ES-I3 (cell line): ENCODE results near the gene RASGRF1.

ENCODE experiments used
- H3K36me3 ChIP-seq: 2 replicates; pipeline ENCODE4 v1.6.1; 2013; ENCODE audit warnings: mild to moderate bottlenecking, low read length, control low read depth, moderate library complexity; ENCODE audit not compliant: insufficient read depth
- H3K4me1 ChIP-seq: 2 replicates; pipeline ENCODE4 v1.6.1; 2013; ENCODE audit warnings: mild to moderate bottlenecking, control low read depth, low read length; ENCODE audit not compliant: insufficient read depth
- H3K9ac ChIP-seq: 2 replicates; pipeline ENCODE4 v1.6.1; 2013; ENCODE audit warnings: low read depth, mild to moderate bottlenecking, low read length, moderate library complexity
- H3K9me3 ChIP-seq: 2 replicates; pipeline ENCODE4 v1.6.1; 2013; ENCODE audit warnings: mild to moderate bottlenecking, low read length, moderate library complexity; ENCODE audit not compliant: control insufficient read depth, insufficient read depth

Gene RASGRF1

DNA sequence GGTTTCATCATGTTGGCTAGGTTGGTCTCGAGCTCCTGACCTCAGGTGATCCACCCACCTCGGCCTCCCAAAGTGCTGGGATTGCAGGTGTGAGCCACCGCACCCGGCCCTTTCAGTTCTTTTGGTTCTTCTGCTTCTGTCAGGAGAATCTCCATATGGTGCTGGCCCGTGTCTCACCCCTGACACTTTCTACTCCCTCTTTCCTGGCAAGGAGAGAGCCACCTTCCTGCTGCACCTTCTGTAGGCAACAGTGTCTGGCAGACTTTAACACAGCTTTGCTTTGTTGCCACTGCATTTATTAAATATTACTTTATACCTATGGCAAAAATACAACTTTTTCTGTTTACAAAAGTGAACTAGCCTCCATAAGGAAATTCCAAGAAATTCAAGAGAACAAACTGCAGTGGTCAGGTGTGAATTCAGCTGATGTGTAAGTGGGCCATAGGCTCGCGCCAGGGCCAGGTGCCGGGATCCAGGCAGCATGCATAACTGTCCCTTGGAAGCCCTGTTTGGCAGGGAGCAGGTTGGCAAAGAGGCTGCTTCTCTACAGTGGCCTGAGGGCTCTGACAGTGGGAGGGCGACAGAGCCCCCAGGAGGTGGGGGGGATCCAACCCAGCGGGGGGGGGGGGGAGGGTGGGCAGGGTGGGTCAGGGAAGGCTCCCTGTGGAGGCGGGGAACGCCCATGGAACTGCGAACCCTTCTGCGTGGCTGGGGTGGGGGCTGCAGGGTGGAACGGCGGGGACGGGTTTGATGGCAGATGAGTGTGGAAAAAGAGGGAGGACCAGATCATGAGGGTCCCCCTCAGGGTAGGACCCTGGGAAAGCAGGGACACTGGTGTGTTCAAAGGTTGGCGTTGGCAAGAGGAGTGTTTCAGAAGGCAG, 166.9 kb downstream of the RASGRF1 start:
- H3K9ac ChIP-seq, result no peak overlapping the region
- H3K36me3 ChIP-seq, result peaks cover 12% of the 10 kb centered on the region
- H3K9me3 ChIP-seq, result no peaks in the 10 kb centered on the region
- H3K4me1 ChIP-seq, result no peaks in the 10 kb centered on the region

DNA sequence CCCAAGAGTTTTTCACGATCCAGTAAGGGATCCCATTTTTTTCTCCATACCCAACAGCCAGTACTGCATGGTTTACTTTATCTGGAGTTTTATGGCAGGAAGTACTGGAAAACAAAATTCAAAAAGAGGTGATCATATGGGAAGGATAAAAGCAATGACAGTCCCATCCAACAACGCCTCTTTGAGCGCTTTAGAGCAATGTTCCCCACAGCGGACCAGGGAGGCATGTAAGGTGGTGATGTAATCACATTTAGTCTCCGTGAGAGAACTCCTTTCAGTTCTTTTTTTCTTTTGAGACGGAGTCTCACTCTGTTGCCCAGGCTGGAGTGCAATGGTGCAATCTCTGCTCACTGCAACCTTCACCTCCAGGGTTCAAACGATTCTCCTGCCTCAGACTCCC, 167.6 kb downstream of the RASGRF1 start:
- peaks cover 12% of the 10 kb centered on the region for H3K36me3 ChIP-seq
- no peaks in the 10 kb centered on the region for H3K9me3 ChIP-seq
- no peak overlapping the region for H3K9ac ChIP-seq
- no peaks in the 10 kb centered on the region for H3K4me1 ChIP-seq

DNA sequence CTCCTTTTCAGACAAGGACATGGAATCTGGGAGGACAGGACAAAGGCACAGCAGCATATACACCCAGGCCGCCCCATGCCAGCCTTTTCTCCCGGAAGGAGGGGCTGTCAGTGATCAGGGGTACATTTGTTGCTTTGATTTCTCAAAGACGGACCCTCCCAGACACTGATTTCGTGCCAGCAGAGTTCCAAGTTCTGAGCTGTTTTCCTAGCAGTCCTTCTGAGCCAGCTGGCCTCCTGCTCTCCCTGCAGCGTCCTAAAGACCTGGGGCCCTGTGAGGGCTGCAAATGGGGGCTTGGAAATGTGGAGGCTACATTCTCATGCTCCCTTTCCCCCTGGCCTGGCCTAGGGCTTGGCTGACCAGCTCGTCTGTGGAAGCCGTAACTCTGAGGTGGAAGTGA, 168.1 kb downstream of the RASGRF1 start:
- Histone ChIP-seq H3K36me3 (peaks cover 12% of the 10 kb centered on the region), H3K4me1 (no peaks in the 10 kb centered on the region), H3K9me3 (no peaks in the 10 kb centered on the region), H3K9ac (no peak overlapping the region)

DNA sequence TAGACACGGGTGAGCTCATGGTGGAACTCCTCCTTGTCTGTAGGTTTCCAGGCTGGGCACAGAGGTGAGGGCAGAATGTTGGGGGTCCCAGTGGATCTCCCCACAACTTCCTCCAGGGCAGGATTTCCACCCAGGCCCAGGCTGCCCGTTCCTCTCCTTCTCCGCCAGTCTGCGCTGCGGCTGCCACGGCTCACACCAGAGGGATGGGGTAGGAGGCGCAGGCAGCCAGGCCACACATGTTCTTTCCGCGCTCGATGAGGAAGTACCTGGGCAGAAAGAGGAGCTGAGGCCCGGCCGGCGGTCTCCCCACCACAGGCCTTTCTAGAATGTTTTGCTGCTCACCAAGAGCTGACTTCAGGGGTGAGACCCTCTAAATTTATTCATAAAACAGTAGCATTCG, 168.6 kb downstream of the RASGRF1 start:
- no peaks in the 10 kb centered on the region for H3K4me1 ChIP-seq
- H3K9me3 ChIP-seq, result no peaks in the 10 kb centered on the region
- H3K36me3 ChIP-seq, result peaks cover 12% of the 10 kb centered on the region
- no peak overlapping the region for H3K9ac ChIP-seq

DNA sequence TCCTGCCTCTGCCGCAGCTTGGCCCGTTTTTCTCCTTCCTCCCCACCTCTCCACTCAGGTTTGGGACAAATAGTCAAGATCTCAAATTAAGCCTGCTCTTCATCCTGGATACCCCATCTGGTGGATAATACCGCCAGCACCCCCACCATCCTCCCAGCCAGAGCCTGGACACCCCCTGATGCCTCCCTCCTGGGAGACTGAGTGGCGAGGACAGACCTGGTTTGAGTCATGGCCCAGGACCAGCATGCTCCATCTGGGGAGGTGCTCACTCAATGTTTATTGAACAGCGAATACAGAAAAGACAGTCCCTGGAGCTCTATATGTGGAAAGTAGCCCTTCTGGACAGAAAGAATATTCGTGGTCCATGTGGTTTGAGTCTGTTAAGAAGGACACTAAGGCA, 169.1 kb downstream of the RASGRF1 start:
- Histone ChIP-seq H3K9ac (no peak overlapping the region), H3K36me3 (peaks cover 12% of the 10 kb centered on the region), H3K9me3 (no peaks in the 10 kb centered on the region), H3K4me1 (no peaks in the 10 kb centered on the region)

DNA sequence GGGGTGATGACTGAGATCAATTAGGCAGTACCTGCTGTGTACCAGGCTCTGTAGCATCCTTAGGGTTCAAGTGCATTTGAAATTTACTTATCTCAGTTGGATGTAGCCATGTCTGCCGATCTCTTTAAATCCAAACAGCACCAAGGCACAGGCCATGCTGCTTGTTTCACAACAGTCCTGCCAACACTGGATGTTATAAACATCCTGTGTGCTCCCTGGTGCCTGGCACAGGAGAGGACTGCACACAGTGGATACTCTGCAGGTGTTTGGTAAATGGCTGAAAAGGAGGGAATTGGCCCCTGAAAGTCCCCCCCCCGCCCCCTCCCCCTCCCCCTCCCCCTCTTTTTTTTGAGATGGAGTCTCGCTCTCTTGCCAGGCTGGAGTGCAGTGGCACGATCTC, 172.7 kb downstream of the RASGRF1 start:
- Histone ChIP-seq H3K9me3 (no peaks in the 10 kb centered on the region), H3K4me1 (no peaks in the 10 kb centered on the region), H3K9ac (no peak overlapping the region), H3K36me3 (peaks cover 7% of the 10 kb centered on the region)

DNA sequence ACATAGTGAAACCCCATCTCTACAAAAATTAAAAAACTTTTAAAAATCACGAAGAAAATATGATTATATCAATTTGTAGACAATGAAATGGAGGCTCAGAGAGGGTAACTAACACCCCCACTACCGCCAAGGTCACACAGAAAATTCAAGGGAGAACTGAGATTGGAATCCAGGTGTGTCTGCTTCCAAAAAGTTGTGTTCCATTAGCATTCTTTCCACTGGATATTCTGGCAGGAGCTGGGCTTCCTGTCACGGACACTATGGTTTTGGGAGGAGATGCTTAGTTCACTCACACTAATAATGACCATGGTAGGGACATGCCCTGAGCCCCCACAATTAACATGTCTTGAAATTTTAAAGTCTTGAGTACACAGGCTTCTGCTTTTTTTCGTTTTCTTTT, 174.5 kb downstream of the RASGRF1 start:
- no peaks in the 10 kb centered on the region for H3K4me1 ChIP-seq
- no peak overlapping the region for H3K9ac ChIP-seq
- no peaks in the 10 kb centered on the region for H3K9me3 ChIP-seq
- H3K36me3 ChIP-seq, result no peaks in the 10 kb centered on the region; the same call in none of the 2 replicates

DNA sequence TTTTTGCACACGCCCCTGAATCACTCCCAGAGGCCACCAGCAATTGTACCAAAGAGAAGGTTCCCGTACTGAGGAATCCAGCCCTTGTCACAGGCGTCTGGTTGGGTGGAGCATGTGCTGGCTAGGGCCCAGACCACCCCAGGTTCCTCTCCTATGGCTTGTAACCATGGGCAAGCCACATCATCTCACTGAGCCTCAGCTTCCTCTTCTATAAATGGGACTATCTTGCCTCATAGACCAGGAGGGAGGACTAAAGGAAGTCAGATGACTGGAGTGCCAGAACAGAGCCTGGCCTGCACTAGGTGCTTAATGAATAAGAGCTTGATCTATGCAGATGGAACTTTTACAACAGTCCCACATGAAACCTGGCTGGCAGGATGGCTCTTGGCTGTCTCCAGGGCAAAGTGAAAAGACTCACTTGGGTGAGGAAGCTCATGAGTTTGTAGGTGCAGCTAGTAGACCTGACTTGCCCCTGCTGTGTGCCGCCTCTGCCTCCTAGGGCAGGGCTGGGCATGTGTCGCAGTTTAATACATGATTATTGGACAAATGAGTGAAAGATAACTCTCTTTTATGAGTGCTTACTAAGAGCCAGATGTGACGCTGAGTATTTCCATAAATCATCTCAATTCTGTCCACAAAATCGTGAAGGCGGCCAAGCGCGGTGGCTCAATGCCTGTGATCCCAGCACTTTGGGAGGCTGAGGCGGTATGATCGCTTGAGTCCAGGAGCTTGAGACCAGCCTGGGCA, 175.1 kb downstream of the RASGRF1 start:
- Histone ChIP-seq H3K4me1 (no peaks in the 10 kb centered on the region), H3K9ac (no peak overlapping the region), H3K9me3 (no peaks in the 10 kb centered on the region), H3K36me3 (no peaks in the 10 kb centered on the region; the same call in 1 of the 2 replicates)

DNA sequence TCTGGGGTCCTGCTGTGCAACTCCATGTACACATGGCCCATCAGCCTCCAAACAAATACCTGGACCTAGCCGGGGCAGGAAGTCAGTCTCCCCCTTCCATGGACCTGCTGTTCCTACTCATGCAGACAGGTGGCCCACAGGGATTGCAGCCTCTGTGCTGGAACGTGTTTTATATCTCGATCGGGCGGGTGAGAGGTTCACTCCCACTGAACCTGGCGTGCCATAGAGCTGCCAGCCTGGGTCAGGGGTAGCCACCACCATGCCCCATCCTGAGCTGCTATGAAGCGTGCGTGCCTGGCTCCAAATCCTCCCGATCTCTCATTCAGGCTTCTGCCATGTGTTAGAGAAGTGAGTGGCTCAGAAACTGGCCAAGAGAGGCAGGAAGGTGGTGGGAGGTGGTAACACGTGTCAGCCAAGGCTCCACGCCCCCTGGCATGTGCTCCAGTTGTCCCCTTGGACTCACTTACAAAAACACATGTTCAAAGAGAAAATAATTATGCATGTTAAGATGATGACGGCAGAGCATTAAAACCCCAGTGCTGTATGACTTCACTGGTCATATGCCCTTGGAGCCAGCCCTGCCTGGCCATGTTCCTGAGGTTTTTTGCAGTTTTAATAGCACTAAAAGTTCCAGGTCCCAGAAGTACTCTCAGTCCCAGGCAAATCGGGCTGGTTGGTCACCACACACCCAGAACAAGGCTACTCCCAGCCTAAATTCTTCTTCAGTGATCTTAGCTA, 176.4 kb downstream of the RASGRF1 start:
- H3K36me3 ChIP-seq, result no peaks in the 10 kb centered on the region; the same call in none of the 2 replicates
- no peak overlapping the region for H3K9ac ChIP-seq

DNA sequence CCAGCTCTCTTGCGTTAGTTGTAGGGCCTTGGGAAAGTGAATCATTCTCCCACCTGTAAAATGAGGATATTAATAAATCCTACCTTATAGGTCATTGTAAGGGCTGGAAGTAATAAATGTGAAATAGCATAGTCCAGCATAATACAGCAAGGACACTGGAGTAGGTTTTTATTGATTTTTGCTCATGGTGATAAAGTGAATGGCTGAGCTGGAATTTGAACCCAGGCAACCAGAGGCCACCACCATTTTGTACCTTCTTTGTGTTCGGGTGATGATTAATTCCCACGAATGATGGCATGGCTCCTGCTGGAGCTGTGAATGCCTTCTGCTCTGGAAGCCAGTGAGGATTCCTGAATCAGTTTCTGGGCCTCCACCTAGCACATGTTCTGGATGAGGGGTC, 177.6 kb downstream of the RASGRF1 start:
- Histone ChIP-seq H3K9me3 (no peaks in the 10 kb centered on the region), H3K9ac (no peak overlapping the region), H3K36me3 (no peaks in the 10 kb centered on the region; the same call in 1 of the 2 replicates), H3K4me1 (no peaks in the 10 kb centered on the region)

More for the DNA sequence above, 176.4 kb downstream of the RASGRF1 start:
- no peaks in the 10 kb centered on the region for H3K9me3 ChIP-seq
- no peaks in the 10 kb centered on the region for H3K4me1 ChIP-seq

DNA sequence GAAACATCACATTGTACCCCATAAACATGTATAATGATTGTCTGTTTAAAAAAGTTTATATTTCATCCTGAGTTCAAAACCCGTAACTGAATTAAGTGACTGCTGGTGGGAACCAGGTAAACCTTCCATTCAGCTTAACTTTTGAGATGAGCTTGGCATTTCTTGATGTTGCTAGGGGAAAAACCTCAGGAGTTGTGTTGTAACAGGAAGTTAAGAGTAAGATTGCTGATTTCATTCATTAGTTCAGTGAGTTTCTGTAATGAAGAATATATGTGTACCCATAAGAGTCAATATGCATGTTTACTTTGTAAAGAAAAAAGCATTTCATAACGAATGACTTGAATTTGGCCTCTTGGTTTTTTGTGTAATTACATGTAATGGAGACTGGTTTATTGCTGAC, 178.3 kb downstream of the RASGRF1 start:
- Histone ChIP-seq H3K36me3 (no peaks in the 10 kb centered on the region; the same call in 1 of the 2 replicates), H3K9me3 (no peaks in the 10 kb centered on the region), H3K4me1 (peaks cover 2% of the 10 kb centered on the region; the same call in 1 of the 2 replicates), H3K9ac (no peak overlapping the region)

DNA sequence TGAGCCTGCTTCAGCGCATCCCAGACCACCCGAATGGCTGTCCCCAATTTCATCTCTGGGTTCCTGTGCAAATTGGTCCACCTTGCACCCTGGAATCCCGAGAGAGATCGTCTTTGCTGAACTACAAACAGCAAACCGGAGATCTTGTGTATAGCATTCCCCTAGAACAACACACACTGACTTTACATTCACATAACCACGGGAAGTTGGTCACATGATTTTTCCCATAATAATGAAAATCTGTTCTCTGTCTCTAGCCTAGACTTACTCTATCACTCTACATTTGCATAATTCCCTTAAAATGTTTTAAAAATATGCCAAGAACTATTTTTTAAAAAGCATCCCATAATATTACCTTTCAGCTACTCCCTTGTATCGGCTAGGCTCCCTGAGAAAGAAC, 180.3 kb downstream of the RASGRF1 start:
- Histone ChIP-seq H3K9me3 (no peaks in the 10 kb centered on the region), H3K36me3 (peaks cover 5% of the 10 kb centered on the region), H3K4me1 (peaks cover 2% of the 10 kb centered on the region; the same call in 1 of the 2 replicates), H3K9ac (no peak overlapping the region)
